Measurements from ENCODE around the gene PNPLA6.

DNA sequence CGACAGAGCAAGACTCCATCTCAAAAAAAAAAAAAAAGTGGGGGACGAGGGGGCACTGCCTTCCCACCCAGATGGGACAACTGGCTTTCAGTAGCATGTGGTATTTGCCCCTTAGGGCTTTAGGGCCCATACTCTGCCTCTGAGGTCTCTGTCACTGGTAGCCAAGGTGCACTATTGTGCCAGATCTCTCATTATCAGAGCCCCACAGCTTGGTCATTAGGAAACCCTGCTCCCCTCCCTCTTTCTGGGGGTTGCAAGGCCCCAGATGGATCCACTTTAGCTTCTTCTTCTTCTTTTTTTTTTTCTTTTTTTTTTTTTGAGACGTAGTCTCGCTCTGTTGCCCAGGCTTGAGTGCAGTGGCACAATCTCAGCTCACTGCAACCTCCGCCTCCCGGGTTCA lies 30.8 kb upstream of the PNPLA6 start:
- TF ChIP-seq POLR2A (IDR thresholded peaks at IDR 0.05; ENCODE audit: low read length), result no peak
- TF ChIP-seq GATA1 (IDR thresholded peaks at IDR 0.05; ENCODE audit: low read depth, low read length), result no peak
